Upper lobe of right lung (tissue), 1 donor: ENCODE data around the gene HMX3. TPM values are rescaled to one million over a fixed set of nuclear protein-coding genes. Genes with fewer than 3 reads are reported as not detected.

Source experiments
- ATAC-seq: fragments of 200-7000 bp; cut with Tn5 transposase; one replicate; pipeline ENCODE4 v1.9.1; 2020; ENCODE audit warnings: mild to moderate bottlenecking, moderate library complexity
- DNase-seq: peaks from one replicate; pipeline ENCODE4 v3.0.0-alpha.2; 2020
- H3K27ac ChIP-seq: fragments of 200-600 bp; one replicate; pipeline ENCODE4 v1.8.0; 2022
- H3K27me3 ChIP-seq: fragments of 200-600 bp; one replicate; pipeline ENCODE4 v1.8.0; 2022; ENCODE audit warnings: mild to moderate bottlenecking
- H3K36me3 ChIP-seq: fragments of 200-600 bp; one replicate; pipeline ENCODE4 v1.8.0; 2022
- H3K4me1 ChIP-seq: fragments of 200-600 bp; one replicate; pipeline ENCODE4 v1.8.0; 2022
- H3K4me3 ChIP-seq: fragments of 200-600 bp; one replicate; pipeline ENCODE4 v1.8.0; 2022; ENCODE audit warnings: mild to moderate bottlenecking
- H3K9me3 ChIP-seq: fragments of 200-600 bp; one replicate; pipeline ENCODE4 v1.8.0; 2022
- intact Hi-C: fragments of 100-400 bp; cut with DNase I; formaldehyde crosslinking; loops from one replicate; pipeline ENCODE4 v1.11.0; 2022
- total RNA-seq: library from RNA; stranded (reverse); fragmentation: NEBNext Ultra II Directional; extraction: Animal tissue kit (Norgen Biotek cat#: 25700); gene quantifications from one replicate; pipeline ENCODE4 v1.2.1, GENCODE V29; 2021
- TF ChIP-seq, protein P1 (sequence below): fragments of 200-600 bp; IDR thresholded peaks from one replicate; pipeline ENCODE4 v1.8.0; 2022; ENCODE audit warnings: antibody characterized with exemption
- donor health status: DM: no; HTN: yes; CAD: no; lungs with severe emphysema.

HMX3 gene
- total RNA-seq, 1 donor from 2014 or later = not detected

GRCh38 chr10:123156078-123156477, 20.3 kb downstream of the HMX3 start:
- DNase-seq (no peak), ATAC-seq (no peak)
- H3K9me3 ChIP-seq = no peaks in the 10 kb centered on the region
- no peak overlapping the region for H3K4me3 ChIP-seq
- peaks cover 23% of the 10 kb centered on the region for H3K4me1 ChIP-seq
- H3K27me3 ChIP-seq = peaks cover 25% of the 10 kb centered on the region
- H3K27ac ChIP-seq = no peak overlapping the region
- intact Hi-C loops = no loop called here
- H3K36me3 ChIP-seq = peaks cover 36% of the 10 kb centered on the region
- TF ChIP-seq, protein P1, sequence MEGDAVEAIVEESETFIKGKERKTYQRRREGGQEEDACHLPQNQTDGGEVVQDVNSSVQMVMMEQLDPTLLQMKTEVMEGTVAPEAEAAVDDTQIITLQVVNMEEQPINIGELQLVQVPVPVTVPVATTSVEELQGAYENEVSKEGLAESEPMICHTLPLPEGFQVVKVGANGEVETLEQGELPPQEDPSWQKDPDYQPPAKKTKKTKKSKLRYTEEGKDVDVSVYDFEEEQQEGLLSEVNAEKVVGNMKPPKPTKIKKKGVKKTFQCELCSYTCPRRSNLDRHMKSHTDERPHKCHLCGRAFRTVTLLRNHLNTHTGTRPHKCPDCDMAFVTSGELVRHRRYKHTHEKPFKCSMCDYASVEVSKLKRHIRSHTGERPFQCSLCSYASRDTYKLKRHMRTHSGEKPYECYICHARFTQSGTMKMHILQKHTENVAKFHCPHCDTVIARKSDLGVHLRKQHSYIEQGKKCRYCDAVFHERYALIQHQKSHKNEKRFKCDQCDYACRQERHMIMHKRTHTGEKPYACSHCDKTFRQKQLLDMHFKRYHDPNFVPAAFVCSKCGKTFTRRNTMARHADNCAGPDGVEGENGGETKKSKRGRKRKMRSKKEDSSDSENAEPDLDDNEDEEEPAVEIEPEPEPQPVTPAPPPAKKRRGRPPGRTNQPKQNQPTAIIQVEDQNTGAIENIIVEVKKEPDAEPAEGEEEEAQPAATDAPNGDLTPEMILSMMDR = no peak

DNA sequence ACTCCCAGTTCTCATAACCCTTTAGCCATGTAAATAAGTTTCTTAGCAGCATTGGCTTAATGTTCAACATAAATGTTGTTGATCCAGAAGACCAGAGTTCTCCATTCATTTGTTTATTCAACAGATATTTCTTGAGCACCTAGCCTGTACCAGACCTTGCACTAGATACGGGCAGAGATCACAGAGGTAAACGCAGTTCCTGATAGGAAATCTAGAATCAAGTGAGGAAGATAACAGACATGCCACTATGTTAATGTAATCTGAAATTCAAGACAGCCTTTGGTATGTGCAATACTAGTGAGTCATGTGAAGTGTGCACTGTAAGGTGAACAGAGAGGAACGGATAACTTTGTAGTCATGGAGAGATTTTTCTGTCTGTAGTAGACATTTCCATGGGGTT, 21.4 kb downstream of the HMX3 start:
- Histone ChIP-seq H3K4me1 (peaks cover 18% of the 10 kb centered on the region), H3K27me3 (peaks cover 14% of the 10 kb centered on the region), H3K9me3 (no peaks in the 10 kb centered on the region), H3K36me3 (peaks cover 46% of the 10 kb centered on the region), H3K27ac (no peak overlapping the region), H3K4me3 (no peak overlapping the region)
- intact Hi-C loops = no loop called here
- TF ChIP-seq, protein P1 = no peak
- DNase-seq (no peak), ATAC-seq (no peak)

- Histone ChIP-seq H3K36me3 (peaks cover 61% of the 10 kb centered on the region), H3K27me3 (no peaks in the 10 kb centered on the region), H3K9me3 (no peaks in the 10 kb centered on the region), H3K4me3 (no peak overlapping the region), H3K4me1 (peaks cover 18% of the 10 kb centered on the region), H3K27ac (no peak overlapping the region)
- DNase-seq = no peak
- intact Hi-C loops = no loop called here
- ATAC-seq = no peak
- TF ChIP-seq, protein P1 = no peak
Observed at GRCh38 chr10:123158682-123159081, 22.9 kb downstream of the HMX3 start.

GRCh38 chr10:123160311-123160980, 24.7 kb downstream of the HMX3 start:
- H3K9me3 ChIP-seq = no peaks in the 10 kb centered on the region
- H3K27me3 ChIP-seq = no peaks in the 10 kb centered on the region
- intact Hi-C loops = no loop called here
- DNase-seq (no peak), ATAC-seq (no peak)
- H3K4me3 ChIP-seq = no peak overlapping the region
- TF ChIP-seq, protein P1 = no peak
- H3K36me3 ChIP-seq = peaks cover 78% of the 10 kb centered on the region
- no peak overlapping the region for H3K27ac ChIP-seq
- H3K4me1 ChIP-seq = peaks cover 14% of the 10 kb centered on the region

- intact Hi-C loops = no loop called here
- Histone ChIP-seq H3K9me3 (no peaks in the 10 kb centered on the region), H3K4me3 (no peak overlapping the region), H3K4me1 (no peaks in the 10 kb centered on the region), H3K36me3 (peaks cover 82% of the 10 kb centered on the region), H3K27ac (no peak overlapping the region), H3K27me3 (no peaks in the 10 kb centered on the region)
- no peak for ATAC-seq
- TF ChIP-seq, protein P1 = no peak
- no peak for DNase-seq
Observed at GRCh38 chr10:123164319-123164718, 28.5 kb downstream of the HMX3 start.
